ENCODE results near the gene ZDHHC4.
"Not testable (repeated sequence)": the region's sequence is repeated elsewhere in the genome, so short reads cannot be mapped to it uniquely, and the experiment has no call there.

GRCh38 chr7:6585746-6586432 lies 8.6 kb downstream of the ZDHHC4 start:
- TF ChIP-seq POLR2A, CTCF, POLR2AphosphoS5 (IDR thresholded peaks at IDR 0.05): not testable (repeated sequence)
